Suprapubic skin (tissue), 3 donors: ENCODE data around the gene NCBP3.
A peak's percentile ranks its signal among the peaks of the same experiment; 100 is the strongest.

ENCODE experiments used
- CTCF ChIP-seq, 2 donors: fragments of 200-600 bp in 1 of 2; fragments of 450-650 bp in 1 of 2; sonication (generic) in 1 of 2; IDR thresholded peaks; one replicate each; pipeline ENCODE4 v1.5.1; 2016 to 2019; ENCODE audit warnings: antibody characterized with exemption in 2 of 2, mild to moderate bottlenecking in 1 of 2, moderate library complexity in 1 of 2
- EP300 ChIP-seq: sonication (generic); formaldehyde crosslinking; IDR thresholded peaks from one replicate; pipeline ENCODE4 v1.6.1; 2017; ENCODE audit warnings: antibody characterized with exemption
- POLR2A ChIP-seq, 2 donors: fragments of 450-650 bp; IDR thresholded peaks; one replicate each; pipeline ENCODE4 v1.6.1; 2017; ENCODE audit warnings: antibody characterized with exemption in 2 of 2, mild to moderate bottlenecking in 2 of 2, moderate library complexity in 2 of 2

GRCh38 chr17:3888343-3889171 is 42.5 kb upstream of the NCBP3 start:
- peak in 1 of 2 donors; percentile 24 for TF ChIP-seq POLR2A (IDR thresholded peaks at IDR 0.05)
- TF ChIP-seq CTCF (IDR thresholded peaks at IDR 0.05) = no peak
- no peak for TF ChIP-seq EP300
